Occipital lobe (tissue), 2 donors: ENCODE results near the gene CASP8AP2. TPM values are rescaled to one million over a fixed set of nuclear protein-coding genes. Genes with fewer than 3 reads are reported as not detected.
"Not testable (repeated sequence)": the region's sequence is repeated elsewhere in the genome, so short reads cannot be mapped to it uniquely, and the experiment has no call there.

ENCODE experiments used
- DNase-seq: peaks from one replicate; lab custom pipeline; 2025; lab: John Stamatoyannopoulos, UW
- total RNA-seq: library from RNA; depleted of rRNA; stranded (reverse); fragments of >200 nt; gene quantifications from one replicate; pipeline ENCODE4 v1.2.3, GENCODE V29; 2014

The CASP8AP2 gene
- 55.4 TPM for total RNA-seq

GRCh38 chr6:89829472-89830169 lies at the start of gene CASP8AP2:
Gene CASP8AP2 (plus strand): TSS chr6:89829880.
- DNase-seq: peak; percentile 94

GRCh38 chr6:89781070-89782034 lies 48.3 kb upstream of the CASP8AP2 start:
- DNase-seq: no peak

DNA sequence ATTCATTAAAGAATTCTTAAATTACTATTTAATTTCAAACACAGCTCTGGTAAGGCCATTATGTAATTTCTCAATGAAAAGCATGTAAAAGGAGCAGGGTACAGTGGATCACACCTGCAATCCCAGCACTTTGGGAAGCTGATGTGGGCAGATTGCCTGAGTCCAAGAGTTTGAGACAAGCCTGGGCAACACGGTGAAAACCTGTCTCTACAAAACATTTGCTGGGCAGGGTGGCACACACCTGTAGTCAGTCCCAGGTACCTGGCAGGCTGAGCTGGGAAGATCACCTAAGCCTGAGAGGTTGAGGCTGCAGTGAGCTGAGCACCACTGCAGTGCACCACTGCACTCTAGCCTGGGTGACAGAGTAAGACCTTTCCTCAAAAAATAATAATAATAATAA lies 47.5 kb upstream of the CASP8AP2 start:
- no peak for DNase-seq

- not testable (repeated sequence) for DNase-seq
These were observed 46.4 kb upstream of the CASP8AP2 start for GRCh38 chr6:89783293-89783692.

GRCh38 chr6:89784838-89785237 lies 44.8 kb upstream of the CASP8AP2 start:
- no peak for DNase-seq

- no peak for DNase-seq
These were observed 42.7 kb upstream of the CASP8AP2 start for GRCh38 chr6:89786970-89787369.

GRCh38 chr6:89787660-89788328 lies 41.9 kb upstream of the CASP8AP2 start:
- DNase-seq: no peak

DNA sequence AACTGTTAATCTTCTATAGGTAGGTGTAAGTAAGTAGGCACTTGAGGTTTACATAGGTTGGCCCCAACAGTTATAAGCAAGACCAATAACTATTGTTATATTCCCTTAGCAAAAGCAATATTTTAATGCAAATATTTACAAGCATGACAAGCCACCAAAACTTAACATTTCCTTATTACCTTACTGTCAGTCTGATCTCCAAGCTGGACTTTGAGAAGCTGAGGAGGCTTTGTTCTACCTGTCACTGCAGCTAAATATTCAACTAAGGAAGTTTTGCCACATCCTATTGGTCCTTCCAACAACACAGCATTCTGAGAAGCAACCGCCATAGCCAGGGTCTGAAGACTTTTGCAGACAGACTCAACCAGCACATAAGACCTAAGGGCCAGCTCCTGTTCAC lies 39.7 kb upstream of the CASP8AP2 start:
- DNase-seq: no peak

DNA sequence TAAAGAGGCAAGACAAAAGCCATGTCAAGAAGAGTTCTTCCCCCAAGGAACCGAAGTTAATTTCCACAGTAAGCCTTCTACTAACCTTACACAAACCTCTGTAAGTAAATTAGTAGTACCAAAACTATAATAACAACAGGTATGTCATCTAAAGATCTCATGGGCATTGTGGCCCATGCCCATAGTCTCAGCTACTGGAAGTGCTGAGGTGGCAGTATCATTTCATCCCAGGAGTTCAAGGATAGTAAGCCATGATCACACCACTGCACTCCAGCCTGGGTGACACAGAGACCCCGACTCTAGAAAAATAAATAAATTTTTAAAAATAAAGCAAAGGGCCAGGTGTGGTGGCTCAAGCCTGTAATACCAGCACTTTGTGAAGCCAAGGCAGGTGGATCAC lies 39.3 kb upstream of the CASP8AP2 start:
- DNase-seq: no peak

GRCh38 chr6:89792881-89793280 lies 36.8 kb upstream of the CASP8AP2 start:
- DNase-seq: no peak

GRCh38 chr6:89793586-89793985 lies 36.1 kb upstream of the CASP8AP2 start:
- DNase-seq: no peak

- no peak for DNase-seq
These were observed 35.4 kb upstream of the CASP8AP2 start for GRCh38 chr6:89794324-89794723.

- no peak for DNase-seq
These were observed 32.4 kb upstream of the CASP8AP2 start for GRCh38 chr6:89797317-89797716.

DNA sequence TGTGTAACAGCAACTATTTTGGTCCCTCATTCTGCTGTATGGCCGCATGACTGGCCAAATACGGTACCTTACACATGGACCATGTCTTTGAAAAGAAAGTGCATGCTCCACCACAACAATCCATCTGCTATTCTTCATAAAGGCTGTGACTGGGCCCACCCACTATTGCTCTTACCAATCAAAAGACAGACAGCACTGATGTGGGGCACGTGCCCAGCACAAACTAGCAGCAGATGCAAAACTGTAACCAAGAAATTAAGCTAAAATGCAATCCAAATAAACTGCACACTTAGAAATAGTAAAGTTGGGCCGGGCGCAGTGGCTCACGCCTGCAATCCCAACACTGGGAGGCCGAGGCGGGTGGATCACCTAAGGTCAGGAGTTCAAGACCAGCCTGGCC lies 30.6 kb upstream of the CASP8AP2 start:
- no peak for DNase-seq

DNA sequence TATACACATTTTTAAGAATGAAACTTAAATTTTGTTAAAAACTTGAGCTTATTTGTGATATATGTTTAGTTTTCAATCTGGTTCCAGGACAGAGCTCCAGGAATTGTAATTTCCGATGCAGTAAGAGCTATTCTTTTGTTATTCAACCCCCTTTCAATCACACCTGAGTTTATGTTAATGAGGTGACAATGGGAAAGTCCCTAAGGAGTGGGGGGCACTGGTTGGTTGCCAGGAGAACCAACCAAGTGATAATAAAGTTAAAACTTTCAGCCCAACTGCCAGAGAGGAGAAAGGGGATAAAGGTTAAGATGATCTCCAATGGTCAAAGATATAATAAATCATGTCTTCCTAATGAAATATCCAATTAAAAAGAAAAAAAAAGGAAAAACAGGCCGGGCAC lies 29.9 kb upstream of the CASP8AP2 start:
- no peak for DNase-seq

DNA sequence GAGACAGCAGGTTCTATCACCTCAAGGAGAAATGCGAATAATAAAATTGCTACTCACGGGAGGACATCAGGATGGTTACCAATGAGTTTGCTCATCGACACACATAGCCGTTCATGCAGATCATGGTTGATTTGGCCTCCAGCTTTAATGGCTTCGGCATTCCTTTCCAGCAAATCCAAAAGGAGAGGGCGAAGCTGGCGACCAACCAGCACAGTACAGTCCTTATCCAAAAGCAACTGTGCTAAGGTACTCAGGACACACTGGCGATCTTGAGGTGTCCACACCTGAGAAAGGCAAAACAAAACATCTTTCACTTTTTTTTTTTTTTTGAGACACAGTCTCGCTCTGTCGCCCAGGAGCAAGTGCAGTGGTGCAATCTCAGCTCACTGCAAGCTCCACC lies 26.4 kb upstream of the CASP8AP2 start:
- DNase-seq: no peak

DNA sequence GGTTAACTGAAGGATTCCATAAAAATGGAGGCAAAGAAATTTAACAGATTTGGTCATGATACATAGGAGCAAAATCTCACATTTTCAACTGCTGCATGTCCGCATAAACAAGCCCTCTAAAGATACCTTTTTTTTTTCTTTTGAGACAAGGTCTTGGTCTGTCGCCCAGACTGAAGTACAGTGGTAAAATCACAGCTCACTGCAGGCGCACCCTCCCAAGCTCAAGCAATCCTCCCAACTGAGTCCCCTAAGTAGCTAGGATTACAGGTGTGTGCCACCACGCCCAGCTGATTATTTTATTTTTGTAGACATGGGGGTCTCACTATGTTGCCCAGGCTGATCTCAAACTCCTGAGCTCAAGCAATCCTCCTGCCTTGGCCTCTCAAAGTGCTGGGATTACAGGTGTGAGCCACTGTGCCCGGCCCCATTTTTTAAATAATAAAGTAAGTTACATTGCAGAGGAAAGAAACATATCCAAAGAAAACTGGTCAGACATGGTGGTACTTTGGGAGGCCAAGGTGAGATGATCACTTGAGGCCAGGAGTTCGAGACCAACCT lies 23.8 kb upstream of the CASP8AP2 start:
- DNase-seq: no peak

DNA sequence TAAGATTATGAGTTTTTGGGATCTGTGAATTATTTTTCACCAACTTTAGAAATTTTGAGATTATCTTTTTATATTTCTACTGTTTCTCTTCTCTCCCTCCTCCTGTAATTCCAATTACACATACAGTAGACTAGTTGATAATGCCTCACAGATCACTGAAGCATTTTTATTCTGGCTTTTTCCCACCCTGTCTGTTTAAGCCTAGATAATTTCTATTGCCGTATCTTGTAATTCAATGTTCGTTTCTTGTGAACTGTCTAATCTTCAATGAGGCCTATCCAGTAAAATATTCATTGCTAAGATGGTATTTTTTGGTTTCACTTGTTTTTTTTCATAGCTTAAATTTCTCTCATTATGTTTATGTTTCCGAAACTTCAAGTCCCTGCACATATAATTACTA lies 22.1 kb upstream of the CASP8AP2 start:
- no peak for DNase-seq

DNA sequence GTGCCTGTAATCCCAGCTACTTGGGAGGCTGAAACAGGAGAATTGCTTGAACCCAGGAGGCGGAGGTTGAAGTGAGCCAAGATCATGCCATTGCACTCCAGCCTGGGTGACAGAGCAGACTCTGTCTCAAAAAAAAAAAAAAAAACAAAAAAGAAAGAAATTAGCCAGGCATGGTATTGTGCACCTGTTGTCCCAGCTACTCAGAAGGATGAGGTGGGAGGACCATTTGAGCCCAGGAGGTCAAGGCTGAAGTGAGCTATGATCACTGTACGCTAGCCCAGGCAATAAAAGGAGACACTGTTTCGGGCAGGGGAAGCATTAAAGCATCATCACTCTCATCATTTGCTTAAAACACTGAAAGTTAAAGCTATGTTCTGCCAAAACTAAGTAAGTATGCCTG lies 16.3 kb upstream of the CASP8AP2 start:
- DNase-seq: not testable (repeated sequence)

DNA sequence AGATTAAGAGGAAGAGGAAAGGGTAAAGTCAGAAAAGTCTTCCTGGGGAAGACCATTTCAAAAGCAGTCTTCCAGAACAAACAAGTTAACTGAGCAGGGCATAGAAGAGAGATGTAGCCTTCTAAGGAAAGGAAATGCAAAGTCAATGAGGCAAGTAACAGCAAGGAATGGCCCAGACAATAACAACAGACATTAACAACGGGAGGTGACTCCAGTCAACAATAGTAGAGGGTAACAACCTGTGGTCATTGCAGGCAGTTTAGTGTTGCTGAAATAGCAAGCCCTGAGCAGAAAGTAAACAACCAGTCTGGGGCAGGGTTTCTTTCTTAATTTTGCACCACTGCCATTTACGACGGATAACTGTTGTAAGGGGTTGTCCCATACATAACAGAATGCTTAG lies 12.2 kb upstream of the CASP8AP2 start:
- DNase-seq: no peak

DNA sequence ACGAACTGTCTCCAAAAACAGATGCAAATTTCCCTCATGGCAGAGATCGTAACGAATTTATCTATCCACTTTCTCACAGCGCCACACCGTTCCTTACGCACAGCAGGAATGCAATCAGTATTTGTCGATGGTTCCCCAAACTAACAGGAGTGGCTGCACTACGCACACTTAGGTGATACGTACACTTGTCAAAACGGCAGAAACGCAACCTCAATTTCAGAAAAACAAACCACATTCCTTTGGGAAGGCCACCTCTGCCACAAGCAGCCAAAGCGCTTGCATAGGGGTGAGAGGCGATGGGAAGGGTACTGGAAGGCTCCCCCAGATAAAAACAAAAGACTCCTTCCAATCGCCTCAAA lies 10.7 kb upstream of the CASP8AP2 start:
- DNase-seq: peak; percentile 41
